Measurements from ENCODE around the gene S100B. TPM values are rescaled to one million over a fixed set of nuclear protein-coding genes. Genes with fewer than 3 reads are reported as not detected.

The S100B gene
- total RNA-seq, 1 experiment from 2014 or later, result not detected

- H3K9me2 ChIP-seq (ENCODE audit: insufficient read depth), result no peaks in the 10 kb centered on the region
- no peak overlapping the region for H3K9ac ChIP-seq (ENCODE audit: low read length)
- H2AFZ ChIP-seq (ENCODE audit: low read depth, low read length, poor library complexity, severe bottlenecking), result no peak overlapping the region
- DNase-seq (ENCODE audit: low read depth, low spot score), result no peak
- BruUV-seq (replicated peaks), result no TSS peak
- peaks cover 45 to 58% of the 10 kb centered on the region in 2 experiments for H3K36me3 ChIP-seq (ENCODE audit: control insufficient read depth in 1 of 2, insufficient read depth in 2 of 2, low read length in 2 of 2)
- H3K27me3 ChIP-seq (ENCODE audit: insufficient read depth, low read length), result no peaks in the 10 kb centered on the region
- H3K9me3 ChIP-seq (ENCODE audit: control insufficient read depth in 1 of 2, insufficient read depth in 1 of 2, low read depth in 1 of 2, low read length in 2 of 2), result 0 out of 4 replicates have a peak, but pooled peaks cover 0 to 2% of the 10 kb centered on the region in 2 experiments
- H3K27ac ChIP-seq (ENCODE audit: low read depth, low read length), result no peak overlapping the region
- H3K4me1 ChIP-seq (ENCODE audit: control insufficient read depth in 1 of 2, insufficient read depth in 2 of 2, low read length in 2 of 2), result no peaks in the 10 kb centered on the region
- H3K4me2 ChIP-seq (ENCODE audit: low read length), result no peak overlapping the region
- POLR2A ChIA-PET, result no interaction called here
- intact Hi-C loops (cut with micrococcal nuclease), result no loop called here
- ATAC-seq, result no peak
- H3K4me3 ChIP-seq (replicated peaks in 1 of 2; ENCODE audit: low read depth in 1 of 2, low read length in 2 of 2), result no peak overlapping the region
- no peaks in the 10 kb centered on the region for H4K20me1 ChIP-seq (ENCODE audit: insufficient read depth)
- CTCF ChIA-PET, result no interaction called here
- no peak for TF ChIP-seq ATF3 (IDR thresholded peaks at IDR 0.05)
- TF ChIP-seq ZNF274 (IDR thresholded peaks at IDR 0.05; ENCODE audit: low read depth, low read length), result no peak
- no peak for TF ChIP-seq SRF (IDR thresholded peaks at IDR 0.05; ENCODE audit: low read depth)
- no peak for TF ChIP-seq EZH2 (IDR thresholded peaks at IDR 0.05)
- no peak for TF ChIP-seq CBX3 (IDR thresholded peaks at IDR 0.05; ENCODE audit: low read depth)
- TF ChIP-seq ZFX (IDR thresholded peaks at IDR 0.05), result no peak
- no peak for TF ChIP-seq FOSL1 (IDR thresholded peaks at IDR 0.05; ENCODE audit: low read depth)
- TF ChIP-seq MAX (IDR thresholded peaks at IDR 0.05), result no peak
- no peak for TF ChIP-seq CTCF (IDR thresholded peaks at IDR 0.05 in 2 of 3, conservative IDR thresholded peaks at IDR 0.05 in 1 of 3; ENCODE audit: borderline replicate concordance in 1 of 3, insufficient read depth in 1 of 3, low read depth in 2 of 3, low read length in 2 of 3)
- no peak for TF ChIP-seq YY1 (IDR thresholded peaks at IDR 0.05; ENCODE audit: extremely low read depth, insufficient replicate concordance, low read depth, low read length)
- TF ChIP-seq JUND (IDR thresholded peaks at IDR 0.05), result no peak
- TF ChIP-seq POLR2AphosphoS5 (IDR thresholded peaks at IDR 0.05; ENCODE audit: low read depth, low read length), result no peak
- TF ChIP-seq ZBTB33 (IDR thresholded peaks at IDR 0.05; ENCODE audit: extremely low read depth, insufficient replicate concordance, low read length), result no peak
- TF ChIP-seq EZH2phosphoT487 (IDR thresholded peaks at IDR 0.05; ENCODE audit: borderline replicate concordance), result no peak
- RAD21 ChIA-PET (ENCODE audit: low non-redundant PET in 1 of 2, low total read pairs in 2 of 2, uncharacterized antibody in 2 of 2, unreplicated experiment in 2 of 2), result no interaction called here
- peaks cover 3% of the 10 kb centered on the region; the same call in 1 of the 2 replicates for H3K79me2 ChIP-seq (ENCODE audit: insufficient read depth, low read length)
Measured at GRCh38 chr21:46649356-46649755, 44.5 kb upstream of the S100B start.
